GM19328 (cell line): ENCODE results near the gene TDRD9.

Experiments used
- ATAC-seq: cut with Tn5 transposase; IDR thresholded peaks from one replicate; pipeline ENCODE4 v1.9.1; 2021; ENCODE audit warnings: mild to moderate bottlenecking, moderate library complexity; ENCODE audit not compliant: unreplicated experiment

Gene TDRD9

GRCh38 chr14:103890821-103891666 lies 37.2 kb upstream of the TDRD9 start:
- no peak for ATAC-seq

- no peak for ATAC-seq
Measured at GRCh38 chr14:103891667-103892215, 36.5 kb upstream of the TDRD9 start.

GRCh38 chr14:103892247-103892646 lies 36.0 kb upstream of the TDRD9 start:
- ATAC-seq: no peak

GRCh38 chr14:103894034-103894722 lies 34.1 kb upstream of the TDRD9 start:
- no peak for ATAC-seq

GRCh38 chr14:103894723-103895059 lies 33.6 kb upstream of the TDRD9 start:
- ATAC-seq: no peak

- ATAC-seq: no peak
Measured at GRCh38 chr14:103896578-103896977, 31.7 kb upstream of the TDRD9 start.

GRCh38 chr14:103897075-103897947 lies 30.9 kb upstream of the TDRD9 start:
- ATAC-seq: no peak

GRCh38 chr14:103898204-103898603 lies 30.1 kb upstream of the TDRD9 start:
- no peak for ATAC-seq

- no peak for ATAC-seq
Measured at GRCh38 chr14:103898711-103899110, 29.5 kb upstream of the TDRD9 start.

- ATAC-seq: no peak
Measured at GRCh38 chr14:103899316-103899715, 28.9 kb upstream of the TDRD9 start.

GRCh38 chr14:103899833-103900232 lies 28.4 kb upstream of the TDRD9 start:
- ATAC-seq: no peak

GRCh38 chr14:103904493-103905107 lies 23.7 kb upstream of the TDRD9 start:
- ATAC-seq: no peak

- ATAC-seq: no peak
Measured at GRCh38 chr14:103905842-103906456, 22.3 kb upstream of the TDRD9 start.

- no peak for ATAC-seq
Measured at GRCh38 chr14:103908580-103908979, 19.7 kb upstream of the TDRD9 start.

- ATAC-seq: no peak
Measured at GRCh38 chr14:103909531-103910261, 18.6 kb upstream of the TDRD9 start.

GRCh38 chr14:103910262-103910935 lies 17.9 kb upstream of the TDRD9 start:
- ATAC-seq: no peak

- ATAC-seq: no peak
Measured at GRCh38 chr14:103910984-103911383, 17.3 kb upstream of the TDRD9 start.

- no peak for ATAC-seq
Measured at GRCh38 chr14:103915616-103916015, 12.6 kb upstream of the TDRD9 start.

- ATAC-seq: no peak
Measured at GRCh38 chr14:103916636-103917262, 11.5 kb upstream of the TDRD9 start.
